Upper lobe of left lung (tissue), 6 donors: Measurements from ENCODE around the gene FBF1. TPM values are rescaled to one million over a fixed set of nuclear protein-coding genes. Genes with fewer than 3 reads are reported as not detected.

Experiments used
- ATAC-seq, 2 donors: fragments of 200-7000 bp; cut with Tn5 transposase; one replicate each; pipeline ENCODE4 v1.9.1; 2022; ENCODE audit warnings: mild to moderate bottlenecking in 2 of 2, moderate library complexity in 2 of 2; ENCODE audit not compliant: low FRiP score in 2 of 2
- DNase-seq, 2 donors: peaks; one replicate each; pipeline ENCODE4 v3.0.0-alpha.2; 2019 to 2020
- H3K27ac ChIP-seq, 4 donors: fragments of 200-600 bp; sonication (generic); one replicate each; pipeline ENCODE4 v1.5.1; 2016 to 2019
- H3K27me3 ChIP-seq, 4 donors: fragments of 200-600 bp; sonication (generic); one replicate each; pipeline ENCODE4 v1.5.1; 2017 to 2019
- H3K36me3 ChIP-seq, 4 donors: fragments of 200-600 bp; sonication (generic); one replicate each; pipeline ENCODE4 v1.5.1; 2016 to 2019
- H3K4me1 ChIP-seq, 4 donors: fragments of 200-600 bp; sonication (generic); one replicate each; pipeline ENCODE4 v1.5.1; 2018 to 2019
- H3K4me3 ChIP-seq, 4 donors: fragments of 200-600 bp; sonication (generic); one replicate each; pipeline ENCODE4 v1.5.1; 2017 to 2019; ENCODE audit warnings: mild to moderate bottlenecking in 2 of 4, moderate library complexity in 1 of 4
- H3K9me3 ChIP-seq, 4 donors: fragments of 200-600 bp; sonication (generic); one replicate each; pipeline ENCODE4 v1.5.1; 2018 to 2019
- CTCF ChIP-seq, 6 experiments: fragments of 450-650 bp in 4 of 6; fragments of 200-600 bp in 2 of 6; sonication (generic) in 2 of 6; IDR thresholded peaks; one replicate each; pipeline ENCODE4 v1.5.1; 2016 to 2019; ENCODE audit warnings: antibody characterized with exemption in 6 of 6
- EP300 ChIP-seq, 4 donors: sonication (generic); formaldehyde crosslinking; IDR thresholded peaks; one replicate each; pipeline ENCODE4 v1.5.1; 2017; ENCODE audit warnings: antibody characterized with exemption in 4 of 4, control low read depth in 2 of 4
- POLR2A ChIP-seq, 4 donors: fragments of 450-650 bp; IDR thresholded peaks; one replicate each; pipeline ENCODE4 v1.5.1; 2016 to 2017; ENCODE audit warnings: antibody characterized with exemption in 4 of 4, mild to moderate bottlenecking in 2 of 4
- POLR2AphosphoS5 ChIP-seq, 2 donors: sonication (generic); formaldehyde crosslinking; IDR thresholded peaks; one replicate each; pipeline ENCODE4 v1.5.1; 2017; ENCODE audit warnings: antibody characterized with exemption in 2 of 2
- WGBS, 2 donors: methylation state at CpG; one replicate each; pipeline ENCODE4 v1.1.5; 2017 to 2018; 5-methylcytosine and 5-hydroxymethylcytosine counted together
- total RNA-seq, 6 donors: library from RNA; depleted of rRNA in 4 of 6; stranded (reverse); fragments of >200 nt in 4 of 6; gene quantifications; one replicate each; pipeline versions ENCODE4 v1.1.0 to v1.2.1, GENCODE V29; 2016 to 2021
- donor health status: DM: no; HTN: no; CAD: no; lungs with moderate emphysema.
- donor health status: DM: no; HTN: yes; CAD: no; lungs with severe emphysema.

Gene FBF1
- total RNA-seq, 6 donors from 2014 or later = 9.3 to 66.0 (median 14.3) TPM

GRCh38 chr17:75917917-75918445 lies 22.9 kb downstream of the FBF1 start:
- WGBS, 2 donors = 95 to 96% methylated on average over 18 to 31 of the region's 31 CpGs
- H3K27me3 ChIP-seq = no peaks in the 10 kb centered on the region
- DNase-seq (no peak), ATAC-seq (no peak)
- H3K4me1 ChIP-seq = no peaks in the 10 kb centered on the region
- no peaks in the 10 kb centered on the region for H3K9me3 ChIP-seq
- no peak for TF ChIP-seq POLR2A (IDR thresholded peaks at IDR 0.05)
- no peak for TF ChIP-seq EP300 (IDR thresholded peaks at IDR 0.05)
- TF ChIP-seq POLR2AphosphoS5 (IDR thresholded peaks at IDR 0.05) = no peak
- TF ChIP-seq CTCF (IDR thresholded peaks at IDR 0.05) = no peak
- no peak overlapping the region for H3K27ac ChIP-seq
- H3K36me3 ChIP-seq = peaks cover 0 to 21% (median 9%) of the 10 kb centered on the region in 4 donors
- no peak overlapping the region for H3K4me3 ChIP-seq

- no peak for DNase-seq
- Histone ChIP-seq H3K4me1 (no peaks in the 10 kb centered on the region), H3K9me3 (no peaks in the 10 kb centered on the region), H3K27me3 (no peaks in the 10 kb centered on the region), H3K36me3 (peaks cover 0 to 21% (median 9%) of the 10 kb centered on the region in 4 donors), H3K27ac (no peak overlapping the region), H3K4me3 (no peak overlapping the region)
- no peak for TF ChIP-seq POLR2AphosphoS5 (IDR thresholded peaks at IDR 0.05)
- TF ChIP-seq EP300 (IDR thresholded peaks at IDR 0.05) = no peak
- no peak for TF ChIP-seq CTCF (IDR thresholded peaks at IDR 0.05)
- no peak for TF ChIP-seq POLR2A (IDR thresholded peaks at IDR 0.05)
- 89% methylated on average over 22 of the region's 23 CpGs for WGBS, 2 donors
- no peak for ATAC-seq
Observed at GRCh38 chr17:75917141-75917916, 23.5 kb downstream of the FBF1 start.

- H3K36me3 ChIP-seq = peaks cover 0 to 21% (median 9%) of the 10 kb centered on the region in 4 donors
- WGBS, 2 donors = 91 to 98% methylated on average over 3 to 8 of the region's 8 CpGs
- TF ChIP-seq POLR2A (IDR thresholded peaks at IDR 0.05) (no peak), EP300 (IDR thresholded peaks at IDR 0.05) (no peak), POLR2AphosphoS5 (IDR thresholded peaks at IDR 0.05) (no peak), CTCF (IDR thresholded peaks at IDR 0.05) (no peak)
- no peak overlapping the region for H3K4me3 ChIP-seq
- peaks cover 4 to 8% (median 7%) of the 10 kb centered on the region in 4 donors for H3K4me1 ChIP-seq
- no peaks in the 10 kb centered on the region for H3K27me3 ChIP-seq
- H3K27ac ChIP-seq = no peak overlapping the region
- ATAC-seq = no peak
- no peaks in the 10 kb centered on the region for H3K9me3 ChIP-seq
- DNase-seq = no peak
Observed at GRCh38 chr17:75915268-75915667, 25.6 kb downstream of the FBF1 start.

GRCh38 chr17:75914643-75915267 lies 26.1 kb downstream of the FBF1 start:
- DNase-seq (no peak), ATAC-seq (no peak)
- WGBS, 2 donors = 95 to 96% methylated on average over 28 to 30 of the region's 34 CpGs
- Histone ChIP-seq H3K36me3 (peaks cover 0 to 21% (median 7%) of the 10 kb centered on the region in 4 donors), H3K27ac (no peak overlapping the region), H3K9me3 (no peaks in the 10 kb centered on the region), H3K4me1 (peaks cover 7 to 14% (median 11%) of the 10 kb centered on the region in 4 donors), H3K4me3 (no peak overlapping the region), H3K27me3 (no peaks in the 10 kb centered on the region)
- TF ChIP-seq EP300 (IDR thresholded peaks at IDR 0.05) (no peak), POLR2AphosphoS5 (IDR thresholded peaks at IDR 0.05) (no peak), CTCF (IDR thresholded peaks at IDR 0.05) (no peak), POLR2A (IDR thresholded peaks at IDR 0.05) (no peak)
